GM21367 (cell line): Measurements from ENCODE around the gene ARL8B.
A peak's percentile ranks its signal among the peaks of the same experiment; 100 is the strongest.
"Not testable (repeated sequence)": the region's sequence is repeated elsewhere in the genome, so short reads cannot be mapped to it uniquely, and the experiment has no call there.

ENCODE experiments used
- ATAC-seq: cut with Tn5 transposase; IDR thresholded peaks from one replicate; pipeline ENCODE4 v1.9.1; 2021; ENCODE audit not compliant: unreplicated experiment

ARL8B gene

DNA sequence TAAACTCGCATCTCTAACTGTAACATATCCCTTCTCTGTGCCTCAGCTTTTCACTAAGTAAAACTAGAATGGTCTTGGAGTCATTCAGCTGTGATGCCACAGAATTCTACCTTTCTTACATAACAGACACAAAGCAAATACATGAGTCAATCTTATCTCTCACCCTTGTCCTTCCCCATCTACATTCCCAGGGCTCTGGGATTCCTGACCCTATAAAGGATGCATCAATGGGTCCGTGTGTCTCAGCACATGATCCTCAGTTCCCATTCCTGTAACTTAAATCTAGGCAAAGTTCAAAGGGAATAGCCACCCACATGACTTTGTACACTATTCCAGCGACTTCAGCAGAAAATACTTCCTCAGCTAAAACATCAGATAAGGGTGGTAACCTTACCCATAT is 11.8 kb upstream of the ARL8B start:
- ATAC-seq: no peak

DNA sequence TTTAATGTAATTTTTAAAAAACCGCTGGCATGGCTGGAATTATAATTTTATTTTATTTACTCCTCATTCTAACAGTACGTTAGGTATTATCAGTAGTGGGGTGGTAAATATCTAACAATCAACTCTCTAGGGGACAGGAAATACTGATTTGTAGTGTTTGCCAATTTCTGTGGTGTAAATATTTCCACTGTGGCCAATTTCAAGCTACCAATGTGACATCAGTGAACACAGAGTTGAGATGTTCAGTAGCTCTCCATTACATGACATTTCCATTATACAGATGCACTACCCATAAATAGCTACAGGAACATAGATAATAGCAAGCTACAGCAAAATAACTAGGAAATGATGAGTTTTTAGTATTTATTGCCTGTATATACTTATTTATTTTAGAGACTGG is 10.0 kb upstream of the ARL8B start:
- no peak for ATAC-seq

DNA sequence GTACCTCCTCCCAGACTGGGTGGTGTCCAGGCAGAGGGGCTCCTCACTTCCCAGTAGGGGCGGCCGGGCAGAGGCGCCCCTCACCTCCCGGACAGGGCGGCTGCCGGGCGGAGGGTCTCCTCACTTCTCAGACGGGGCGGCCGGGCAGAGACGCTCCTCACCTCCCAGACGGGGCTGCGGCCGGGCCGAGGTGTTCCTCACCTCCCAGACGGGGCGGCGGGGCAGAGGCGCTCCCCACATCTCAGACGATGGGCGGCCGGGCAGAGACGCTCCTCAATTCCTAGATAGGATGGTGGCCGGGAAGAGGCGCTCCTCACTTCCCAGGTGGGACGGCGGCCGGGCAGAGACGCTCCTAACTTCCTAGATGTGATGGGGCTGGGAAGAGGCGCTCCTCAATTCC is 8.4 kb upstream of the ARL8B start:
- not testable (repeated sequence) for ATAC-seq

DNA sequence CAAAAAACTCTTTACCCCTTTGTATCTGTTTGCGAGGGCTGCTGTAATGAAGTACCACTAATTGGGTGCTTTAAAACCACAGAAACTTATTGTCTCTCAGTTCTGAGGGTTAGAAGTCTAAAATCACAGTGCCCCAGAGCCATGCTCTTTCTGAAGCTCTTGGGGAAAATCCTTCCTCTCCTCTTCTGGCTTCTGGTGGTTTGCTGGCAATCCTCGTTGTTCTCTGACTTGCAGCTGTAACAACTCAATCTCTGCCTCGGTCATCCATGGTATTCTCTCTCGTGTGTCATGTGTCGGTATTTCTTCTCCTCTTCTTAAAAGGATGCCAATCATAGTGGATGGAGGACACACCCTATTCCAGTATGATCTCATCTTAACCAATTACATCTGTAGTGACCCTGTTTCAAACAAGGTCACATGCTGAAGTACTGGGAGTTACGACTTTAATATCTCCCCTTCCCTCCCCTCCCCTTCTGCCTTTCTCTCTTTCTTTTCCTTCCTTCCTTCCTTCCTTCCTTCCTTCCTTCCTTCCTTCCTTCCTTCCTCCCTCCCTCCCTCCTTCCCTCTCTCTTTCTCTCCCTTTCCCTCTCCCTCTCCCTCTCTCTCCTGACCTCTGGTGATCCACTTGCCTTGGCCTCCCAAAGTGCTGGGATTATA is 6.5 kb upstream of the ARL8B start:
- no peak for ATAC-seq

DNA sequence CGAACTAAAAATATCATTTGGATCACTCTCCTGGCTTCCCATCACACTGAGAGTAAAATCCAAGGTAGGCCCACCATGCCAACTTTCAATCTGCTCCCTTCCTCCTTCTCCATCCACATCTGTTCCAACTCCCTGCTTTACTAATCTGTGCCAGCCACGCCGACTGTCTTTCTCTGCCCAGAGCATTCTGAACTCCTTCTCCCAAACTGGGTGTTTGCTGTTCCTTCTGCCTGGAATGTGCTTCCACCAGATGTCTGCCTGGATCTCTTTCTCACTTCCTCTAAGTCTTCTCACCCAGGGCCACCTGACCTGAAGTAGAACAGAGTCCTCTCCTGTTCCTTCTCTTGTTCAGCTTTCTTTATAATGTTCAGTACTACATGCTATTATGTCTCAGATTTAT is 5.6 kb upstream of the ARL8B start:
- no peak for ATAC-seq

DNA sequence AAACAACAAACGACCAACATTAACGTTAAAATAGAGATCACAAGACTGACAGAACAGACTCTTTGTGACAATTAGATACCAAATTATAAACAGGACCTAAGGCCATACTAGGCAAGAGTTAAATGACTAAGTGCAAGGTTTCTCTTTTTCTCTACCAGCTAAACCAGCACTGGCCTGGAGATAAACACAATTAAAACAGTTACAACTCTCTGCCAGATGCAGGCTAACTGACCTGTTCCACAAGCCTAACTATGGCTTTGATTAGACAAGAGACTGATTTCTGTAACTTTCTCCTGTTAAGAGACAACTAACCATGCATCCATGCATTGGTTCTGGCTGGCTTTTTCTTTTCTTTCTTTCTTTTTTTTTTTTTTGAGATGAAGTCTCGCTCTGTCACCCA is 1.6 kb upstream of the ARL8B start:
- ATAC-seq: no peak

DNA sequence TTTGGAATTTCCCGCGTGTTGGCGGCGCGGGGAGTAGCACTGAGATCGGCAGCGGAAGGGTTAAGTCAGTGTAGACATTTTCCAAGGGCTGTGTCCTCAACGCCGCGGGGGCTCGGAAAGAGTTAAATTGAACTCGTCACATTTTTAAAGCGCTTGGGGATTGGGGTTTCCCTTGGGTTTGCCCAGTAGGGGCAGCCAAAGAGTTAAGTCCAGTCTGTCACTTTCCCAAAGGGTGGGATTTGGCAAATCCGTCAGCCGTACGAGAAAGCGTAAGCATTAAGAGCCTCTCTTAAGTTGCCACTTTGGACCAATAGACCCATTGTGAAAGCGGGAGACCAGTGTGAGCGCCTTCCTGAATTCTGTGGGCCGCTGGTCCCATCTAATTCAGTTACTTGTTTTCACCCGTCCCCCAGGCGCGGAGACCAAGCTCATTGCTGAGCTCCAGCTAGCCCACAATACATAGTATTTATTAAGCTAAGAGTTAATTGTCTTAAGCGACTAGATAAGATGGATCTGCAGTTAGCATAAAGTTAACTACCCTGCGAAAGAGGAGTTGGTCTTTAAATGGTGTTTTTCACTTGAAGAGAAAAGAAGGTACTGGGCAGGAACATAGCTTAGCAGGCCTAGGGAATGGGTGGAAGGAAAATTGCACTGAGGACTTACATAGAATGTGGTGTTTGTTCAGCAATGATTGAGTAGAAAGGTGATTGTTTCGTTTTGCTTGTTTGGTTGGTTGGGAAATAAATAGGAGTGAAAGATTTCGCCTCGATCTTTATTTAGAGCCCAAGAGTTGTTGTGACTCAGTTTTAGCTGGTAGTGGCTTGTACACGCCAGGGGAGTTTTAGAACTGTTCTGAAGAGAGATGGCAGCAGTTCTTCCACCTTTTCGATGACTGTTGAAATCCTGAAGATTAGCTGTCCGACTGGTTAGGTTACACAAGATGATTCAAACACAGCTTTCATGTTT is 932 bp downstream of the ARL8B start:
- ATAC-seq: no peak

DNA sequence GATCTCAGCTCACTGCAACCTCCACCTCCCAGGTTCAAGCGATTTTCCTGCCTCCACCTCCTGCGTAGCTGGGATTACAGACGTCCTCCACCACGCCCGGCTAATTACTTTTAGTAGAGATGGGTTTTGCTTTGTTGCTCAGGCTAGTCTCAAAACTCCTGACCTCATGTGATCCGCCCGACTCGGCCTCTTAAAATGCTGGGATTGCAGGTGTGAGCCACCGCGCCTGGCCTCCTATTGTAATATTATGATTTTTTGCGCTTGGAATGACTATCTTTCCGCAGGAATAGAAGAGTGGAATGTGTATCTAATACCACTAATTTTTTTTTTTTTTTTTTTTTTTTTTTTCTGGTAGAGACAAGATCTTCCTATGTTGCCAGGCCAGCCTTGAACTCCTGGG is 1.8 kb downstream of the ARL8B start:
- ATAC-seq: no peak

DNA sequence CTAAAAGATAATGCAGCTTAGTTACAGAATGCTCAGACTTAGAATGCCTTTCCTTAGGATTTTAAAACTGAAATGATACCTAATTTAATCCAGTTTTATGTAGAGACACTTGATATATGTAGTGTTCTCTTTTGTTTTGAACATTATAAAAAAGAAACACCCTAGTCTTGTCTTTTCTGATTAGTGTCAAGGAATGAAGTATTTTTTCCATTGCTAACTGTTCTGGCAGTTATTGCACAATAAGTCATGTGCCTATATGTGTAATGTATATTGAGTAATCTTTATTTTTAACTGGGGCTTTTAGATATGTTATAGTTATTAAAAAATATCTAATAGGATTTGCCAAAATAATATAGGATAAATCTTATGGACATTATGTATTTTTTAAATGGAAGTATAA is 4.5 kb downstream of the ARL8B start:
- no peak for ATAC-seq

DNA sequence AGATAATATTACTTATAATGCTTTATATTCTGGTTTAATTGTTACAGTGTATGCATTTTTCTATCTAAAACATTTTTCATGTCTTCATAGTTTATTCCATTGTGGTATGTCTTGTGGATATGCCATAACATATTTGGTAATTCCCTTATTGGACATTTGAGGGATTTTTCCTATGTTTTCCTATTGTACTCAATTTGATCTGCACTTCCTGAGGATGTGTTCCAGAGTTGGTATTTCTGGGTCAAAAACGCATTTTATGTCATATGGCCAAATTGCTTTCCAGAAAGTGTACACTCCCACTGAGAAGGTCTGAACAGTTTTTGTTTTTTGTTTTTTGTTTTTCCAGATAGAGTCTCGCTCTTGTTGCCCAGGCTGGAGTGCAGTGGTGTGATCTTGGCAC is 6.8 kb downstream of the ARL8B start:
- ATAC-seq: no peak

DNA sequence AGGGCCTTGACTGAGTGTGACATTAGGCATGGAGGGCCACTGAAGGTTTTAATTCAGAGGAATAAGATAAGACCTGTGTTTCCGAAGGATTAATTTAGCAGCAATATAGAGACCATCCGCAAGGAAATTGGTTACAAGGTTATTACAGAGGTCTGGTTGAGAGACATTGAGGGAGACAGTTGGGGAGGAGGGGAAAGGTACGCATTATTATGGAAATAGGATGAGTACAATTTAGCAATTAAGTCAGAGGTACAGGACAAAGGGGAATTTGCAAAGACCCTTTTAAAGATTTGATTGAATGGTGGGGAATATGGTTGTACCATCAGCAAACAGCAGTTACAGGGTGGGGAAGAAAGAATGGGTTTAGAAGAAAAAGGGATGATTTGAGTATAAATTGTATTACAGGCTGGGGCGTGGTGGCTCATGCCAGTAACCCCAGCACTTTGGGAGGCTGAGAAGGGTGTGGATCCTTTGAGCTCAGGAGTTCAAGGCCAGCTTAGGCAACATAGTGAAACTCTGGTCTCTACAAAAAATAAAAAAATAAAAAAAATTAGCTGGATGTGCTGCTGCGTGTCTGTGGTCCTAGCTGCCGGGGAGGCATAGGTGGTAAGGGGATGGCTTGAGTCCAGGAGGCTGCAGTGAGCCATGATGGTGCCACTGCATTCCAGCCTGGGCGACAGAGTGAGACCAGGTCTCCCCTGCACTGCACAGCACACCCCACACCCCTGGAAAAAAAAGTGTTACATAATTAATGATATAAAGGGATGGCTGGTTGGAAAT is 11.3 kb downstream of the ARL8B start:
- ATAC-seq: no peak

DNA sequence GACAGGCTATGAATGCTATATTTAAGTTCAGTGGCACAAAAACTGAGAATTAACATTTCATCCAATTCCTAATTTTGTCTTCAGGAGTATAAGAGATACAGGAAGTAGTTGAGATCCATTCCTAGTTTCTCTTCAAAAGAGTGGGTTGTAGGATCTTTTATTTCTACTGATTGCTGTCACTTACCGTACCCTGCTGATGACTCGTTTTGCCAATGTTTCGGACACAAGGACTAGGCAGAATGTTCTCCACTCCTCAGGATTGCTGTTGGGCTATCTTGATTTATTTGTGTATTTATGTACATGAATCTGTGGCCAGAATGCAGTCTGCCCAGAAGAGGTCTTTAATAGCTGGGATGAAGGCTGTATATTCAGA is 11.9 kb downstream of the ARL8B start:
- no peak for ATAC-seq

DNA sequence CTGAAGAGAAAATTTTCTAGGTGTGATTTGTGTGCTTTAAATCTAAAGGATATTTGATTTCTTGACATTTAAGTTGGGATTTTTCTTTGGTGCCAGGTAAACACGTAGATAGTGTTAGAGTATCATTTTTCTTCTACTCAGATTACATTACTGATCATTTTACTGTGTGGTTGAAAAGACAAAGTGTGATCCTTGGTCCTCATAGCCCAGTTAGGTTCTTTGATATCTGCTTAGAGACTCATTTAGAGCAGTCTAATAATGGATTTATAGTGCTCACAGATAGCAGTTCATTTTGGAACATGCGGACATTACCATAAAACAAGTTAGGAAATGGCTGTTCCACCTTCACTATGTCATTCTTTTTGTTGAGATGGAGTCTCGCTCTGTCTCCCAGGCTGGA is 12.4 kb downstream of the ARL8B start:
- ATAC-seq: no peak

DNA sequence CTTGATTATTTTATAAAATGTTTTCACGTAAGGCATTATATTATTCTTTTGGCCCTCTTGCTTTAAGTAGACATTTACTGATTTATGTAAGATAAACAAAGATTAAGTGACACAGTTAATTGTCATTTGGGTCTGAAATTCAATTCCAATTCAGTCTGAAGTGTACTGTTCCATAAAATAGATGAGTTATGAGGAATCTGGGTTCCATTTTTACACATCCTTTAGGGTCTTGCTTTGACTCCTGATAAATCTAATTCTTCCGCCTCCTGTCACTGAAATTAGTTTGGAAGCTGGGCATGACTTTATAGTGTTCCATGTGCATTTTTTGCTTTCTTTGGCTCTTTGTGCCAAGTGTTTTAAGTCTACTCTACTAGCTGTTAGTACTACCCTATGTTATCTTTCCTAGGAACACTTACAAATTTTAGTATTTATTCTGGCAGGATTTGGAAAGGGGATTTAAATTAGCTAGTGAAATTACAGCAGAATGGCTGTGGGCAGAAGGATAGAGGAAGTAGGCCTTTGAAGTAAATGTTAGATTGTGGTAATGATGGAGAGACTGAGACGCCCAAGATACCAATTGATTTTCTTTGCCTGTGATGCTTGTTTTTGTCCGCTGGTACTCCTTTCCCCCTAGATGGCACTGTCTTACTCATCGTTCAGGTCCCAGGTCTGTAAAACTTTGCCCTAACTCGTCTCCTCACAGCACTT is 14.3 kb downstream of the ARL8B start:
- ATAC-seq: peak; percentile 64

DNA sequence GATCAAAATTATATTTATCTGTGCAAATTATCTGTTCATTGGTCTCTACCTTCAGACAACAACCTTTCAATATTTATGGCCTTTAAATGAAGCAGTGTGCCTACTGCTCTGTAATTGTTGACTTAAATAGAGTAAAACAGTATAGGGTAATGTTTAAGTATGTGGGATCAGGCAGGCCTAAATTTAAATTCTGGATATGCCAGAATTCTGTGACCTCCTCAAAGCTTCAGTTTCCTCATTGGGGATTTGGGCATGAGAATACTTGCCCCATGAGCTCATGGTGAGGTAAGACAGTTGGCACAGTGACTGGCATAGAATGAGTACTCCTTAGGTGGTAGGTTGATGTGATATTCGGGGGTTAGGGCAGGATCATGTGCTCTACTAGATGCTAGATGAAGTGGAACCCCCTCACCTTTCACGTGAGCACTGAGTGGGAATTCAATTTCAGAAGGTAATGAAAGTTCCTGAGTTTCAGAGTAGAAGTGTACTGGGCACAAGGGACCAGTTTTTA is 14.9 kb downstream of the ARL8B start:
- peak; percentile 25 for ATAC-seq

DNA sequence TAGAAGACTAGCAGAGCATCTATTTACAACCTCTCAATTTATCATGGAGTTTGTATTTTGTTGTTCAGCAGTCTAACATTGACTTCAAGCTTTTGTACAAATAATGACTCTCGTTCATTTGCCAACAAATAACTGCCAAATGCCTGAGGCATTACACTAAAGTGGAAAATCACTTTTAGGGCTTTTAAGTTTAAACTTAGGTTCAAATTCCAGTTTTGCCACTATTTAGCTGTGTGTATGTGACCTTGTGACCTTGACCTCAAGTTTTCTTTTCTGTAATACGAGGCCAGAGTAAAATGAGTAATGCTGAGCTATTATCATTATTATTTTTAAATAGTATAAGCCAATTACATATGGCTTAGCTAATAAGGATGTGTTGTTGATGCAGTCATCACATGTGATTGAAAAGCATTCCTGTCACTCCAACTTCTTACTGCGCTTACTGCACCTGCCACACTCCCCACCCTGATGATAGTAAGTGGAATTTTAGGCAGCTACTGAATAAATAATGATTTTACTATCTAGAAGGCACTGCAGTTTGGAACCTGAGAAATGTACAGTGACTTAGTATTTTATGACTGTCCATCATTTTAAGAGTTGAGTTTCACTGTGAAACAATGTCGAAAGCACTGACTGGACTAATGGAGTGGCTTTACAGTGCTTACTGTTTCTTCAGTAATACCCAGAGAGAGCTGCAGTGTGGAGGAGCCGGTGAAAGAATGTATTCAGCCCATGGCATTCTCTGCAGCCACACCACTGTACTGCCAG is 16.3 kb downstream of the ARL8B start:
- ATAC-seq: no peak

DNA sequence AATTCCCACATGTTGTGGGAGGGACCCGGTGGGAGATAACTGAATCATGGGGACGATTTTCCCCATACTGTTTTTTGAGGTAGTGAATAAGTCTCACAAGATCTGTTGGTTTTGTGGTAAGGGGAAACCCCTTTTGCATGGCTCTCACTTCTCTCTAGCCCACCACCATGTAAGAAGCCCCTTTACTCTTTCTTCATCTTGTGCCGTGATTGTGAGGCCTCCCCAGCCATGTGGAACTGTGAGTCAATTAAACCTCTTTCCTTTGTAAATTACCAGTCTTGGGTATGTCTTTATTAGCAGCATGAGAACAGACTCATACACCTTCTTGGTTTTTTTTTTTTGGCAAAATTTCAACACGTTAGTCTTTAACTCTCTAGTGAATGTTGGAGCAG is 18.1 kb downstream of the ARL8B start:
- ATAC-seq: no peak

DNA sequence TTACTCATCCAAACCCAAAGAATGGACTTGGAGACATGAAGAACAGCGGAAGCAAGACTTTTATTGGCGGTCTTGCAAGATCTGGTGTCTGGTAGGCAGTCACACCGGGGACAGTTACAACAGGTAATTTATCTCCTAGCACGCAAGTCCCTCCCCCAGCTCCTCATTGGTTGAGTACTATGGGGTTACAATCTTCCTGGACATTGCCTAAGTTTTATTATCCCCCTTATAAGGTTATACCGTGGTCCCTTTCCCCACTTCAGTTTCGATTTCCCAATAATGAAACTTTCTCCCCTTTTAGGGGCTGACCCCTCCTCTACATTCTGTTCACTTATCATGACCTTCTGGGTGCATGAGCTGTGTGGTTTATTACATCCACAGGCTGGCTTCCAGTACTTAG is 18.7 kb downstream of the ARL8B start:
- ATAC-seq: no peak

DNA sequence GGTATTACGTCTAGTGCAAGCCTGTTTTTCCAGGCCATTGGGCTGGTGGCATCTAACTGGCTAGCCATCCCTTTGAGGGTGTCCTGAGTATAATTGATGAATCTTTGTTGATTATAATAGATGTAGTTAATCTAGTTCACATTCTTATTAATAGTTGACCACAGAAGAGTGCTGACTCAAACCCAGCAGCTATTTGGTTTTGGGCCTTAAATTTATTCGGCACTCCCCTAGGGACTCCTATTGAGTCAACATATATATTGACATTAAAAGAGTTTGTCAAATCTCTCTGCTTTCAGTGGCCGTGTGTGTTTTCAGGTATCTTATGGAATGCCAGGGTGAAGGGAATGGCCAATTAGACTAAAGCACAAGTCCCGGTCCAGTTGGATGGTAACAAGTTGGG is 19.7 kb downstream of the ARL8B start:
- no peak for ATAC-seq

DNA sequence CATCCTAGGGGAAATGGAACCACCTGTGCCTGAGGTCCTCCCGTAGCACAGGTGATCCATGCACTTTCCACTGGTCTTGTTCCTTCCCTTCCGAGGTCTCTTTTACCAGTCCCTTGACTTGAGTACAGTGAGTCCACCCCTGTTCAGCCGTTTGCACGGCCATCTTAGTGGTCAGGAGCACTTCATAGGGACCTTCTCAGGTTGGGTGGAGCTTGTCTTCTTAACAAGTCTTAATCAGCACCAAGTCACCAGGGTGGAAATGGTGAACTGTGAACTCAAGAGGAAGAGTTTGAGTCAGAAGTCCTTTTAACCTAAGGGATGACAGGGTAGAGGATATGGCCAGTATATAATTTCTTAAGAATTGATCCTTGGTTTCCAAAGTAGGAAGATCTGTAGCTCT is 21.4 kb downstream of the ARL8B start:
- no peak for ATAC-seq
